GM12865 (cell line): ENCODE data around the gene LDHB.
"Not testable (repeated sequence)": the region's sequence is repeated elsewhere in the genome, so short reads cannot be mapped to it uniquely, and the experiment has no call there.

Experiments used
- DNase-seq: peaks from one replicate; pipeline ENCODE4 v3.0.0; 2010; ENCODE audit warnings: low read depth
- H3K4me3 ChIP-seq: 2 replicates; pipeline ENCODE4 v1.5.1; 2011; ENCODE audit warnings: mild to moderate bottlenecking, low read depth, low read length, control low read depth
- TF ChIP-seq, protein P1 (sequence below): IDR thresholded peaks from 2 replicates; pipeline ENCODE4 v1.5.1; 2011; ENCODE audit warnings: low read length, control low read depth, low read depth, inconsistent platforms; ENCODE audit not compliant: insufficient read depth; ENCODE audit errors: missing control alignments

Gene LDHB

DNA sequence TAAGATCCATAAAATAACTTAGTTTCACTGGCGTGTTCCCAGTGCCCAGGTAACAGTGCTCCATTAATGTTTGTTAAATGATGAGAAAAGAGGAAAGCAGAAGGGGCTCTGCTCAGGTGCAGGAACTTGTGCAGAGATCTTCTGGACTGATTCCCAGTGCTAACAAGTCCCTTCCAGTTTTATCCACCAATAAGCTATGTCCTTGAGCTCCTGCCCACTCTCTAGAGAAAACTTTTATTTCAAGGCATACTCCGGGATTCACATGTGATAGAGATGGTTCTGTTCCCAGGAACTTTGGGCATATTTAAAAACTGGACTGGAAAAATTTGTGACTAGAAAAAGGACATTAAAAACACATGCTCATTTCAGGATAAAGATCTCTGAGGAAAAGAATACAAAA lies 54.9 kb downstream of the LDHB start:
- no peak for DNase-seq
- TF ChIP-seq, protein P1, sequence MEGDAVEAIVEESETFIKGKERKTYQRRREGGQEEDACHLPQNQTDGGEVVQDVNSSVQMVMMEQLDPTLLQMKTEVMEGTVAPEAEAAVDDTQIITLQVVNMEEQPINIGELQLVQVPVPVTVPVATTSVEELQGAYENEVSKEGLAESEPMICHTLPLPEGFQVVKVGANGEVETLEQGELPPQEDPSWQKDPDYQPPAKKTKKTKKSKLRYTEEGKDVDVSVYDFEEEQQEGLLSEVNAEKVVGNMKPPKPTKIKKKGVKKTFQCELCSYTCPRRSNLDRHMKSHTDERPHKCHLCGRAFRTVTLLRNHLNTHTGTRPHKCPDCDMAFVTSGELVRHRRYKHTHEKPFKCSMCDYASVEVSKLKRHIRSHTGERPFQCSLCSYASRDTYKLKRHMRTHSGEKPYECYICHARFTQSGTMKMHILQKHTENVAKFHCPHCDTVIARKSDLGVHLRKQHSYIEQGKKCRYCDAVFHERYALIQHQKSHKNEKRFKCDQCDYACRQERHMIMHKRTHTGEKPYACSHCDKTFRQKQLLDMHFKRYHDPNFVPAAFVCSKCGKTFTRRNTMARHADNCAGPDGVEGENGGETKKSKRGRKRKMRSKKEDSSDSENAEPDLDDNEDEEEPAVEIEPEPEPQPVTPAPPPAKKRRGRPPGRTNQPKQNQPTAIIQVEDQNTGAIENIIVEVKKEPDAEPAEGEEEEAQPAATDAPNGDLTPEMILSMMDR, result no peak

DNA sequence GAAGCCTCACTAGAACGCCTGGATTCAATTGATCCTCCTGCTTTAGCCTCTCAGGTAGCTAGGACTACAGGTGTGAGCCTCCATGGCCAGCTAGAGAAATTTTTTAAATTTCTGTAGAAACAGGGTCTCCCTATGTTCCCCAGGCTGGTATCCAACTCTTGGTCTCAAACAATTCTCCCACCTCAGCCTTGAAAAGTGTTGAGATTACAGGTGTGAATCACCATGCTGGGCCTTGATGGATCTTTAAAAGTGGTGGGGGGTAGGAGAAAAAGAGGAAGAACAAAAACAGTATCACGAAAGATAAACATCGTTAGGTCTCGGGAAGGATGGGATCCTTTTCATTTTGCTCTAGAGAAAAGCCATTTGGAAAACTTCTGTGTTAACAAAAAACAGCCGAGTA lies 57.4 kb downstream of the LDHB start:
- no peak for DNase-seq
- TF ChIP-seq, protein P1, result no peak
- H3K4me3 ChIP-seq, result no peak overlapping the region

More for the DNA sequence above, 54.9 kb downstream of the LDHB start:
- no peak overlapping the region for H3K4me3 ChIP-seq

DNA sequence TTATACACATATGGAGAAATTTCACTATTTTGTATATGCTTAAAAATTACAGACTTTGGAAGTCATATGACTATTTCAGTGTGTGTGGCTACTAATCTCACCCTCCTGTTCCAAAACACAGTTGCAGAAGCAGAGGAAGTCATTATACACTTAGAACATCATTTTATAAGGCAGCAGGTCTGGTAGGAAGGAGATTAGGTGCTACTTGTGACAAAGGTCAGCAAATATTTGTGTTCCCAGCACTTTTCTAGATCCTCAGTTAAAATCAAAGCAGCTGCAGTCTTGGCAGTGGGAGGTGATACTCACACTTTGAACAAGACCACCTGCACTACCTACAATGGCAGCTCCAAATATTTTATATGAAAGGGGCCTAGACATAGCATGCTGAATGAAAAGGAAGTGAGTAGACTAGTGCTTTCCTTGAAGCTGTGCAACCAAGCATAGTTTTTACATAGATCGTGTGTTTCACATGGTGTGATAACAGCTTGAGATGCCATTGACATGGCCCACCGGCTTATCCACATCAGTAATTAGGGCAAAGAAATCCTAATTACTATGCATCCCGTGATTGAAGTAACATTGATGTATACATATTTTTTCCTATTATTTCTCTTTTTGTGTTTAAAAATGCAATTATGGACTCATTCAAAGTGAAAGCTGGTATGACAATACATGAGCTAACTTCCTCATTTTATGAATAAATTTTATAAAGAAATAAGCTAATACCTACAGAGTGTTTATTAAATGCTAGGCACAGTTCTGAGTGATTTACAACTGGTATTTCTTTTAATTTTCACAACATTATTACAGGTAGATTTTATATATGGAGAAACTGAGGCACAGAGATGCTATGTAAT lies 58.3 kb downstream of the LDHB start:
- H3K4me3 ChIP-seq, result no peak overlapping the region
- TF ChIP-seq, protein P1, result no peak
- DNase-seq, result peak; percentile 9

DNA sequence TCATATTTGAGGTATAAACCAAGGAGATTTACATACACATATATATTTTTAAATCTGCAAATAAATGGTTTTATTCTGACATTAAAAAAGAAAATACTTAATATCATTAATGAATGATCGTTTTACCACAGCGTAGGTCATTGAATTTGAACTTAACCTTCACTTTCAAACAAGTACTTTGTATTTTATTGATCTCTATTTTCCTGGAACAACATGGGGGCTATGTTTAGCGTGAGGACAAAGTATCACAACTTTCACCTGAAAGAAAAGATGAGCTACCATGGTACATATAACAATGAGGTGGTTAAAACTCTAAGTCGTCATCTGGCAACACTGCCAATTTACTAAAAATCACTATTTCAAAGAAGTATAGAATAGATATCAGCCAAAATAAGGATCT lies 59.0 kb downstream of the LDHB start:
- no peak for DNase-seq

DNA sequence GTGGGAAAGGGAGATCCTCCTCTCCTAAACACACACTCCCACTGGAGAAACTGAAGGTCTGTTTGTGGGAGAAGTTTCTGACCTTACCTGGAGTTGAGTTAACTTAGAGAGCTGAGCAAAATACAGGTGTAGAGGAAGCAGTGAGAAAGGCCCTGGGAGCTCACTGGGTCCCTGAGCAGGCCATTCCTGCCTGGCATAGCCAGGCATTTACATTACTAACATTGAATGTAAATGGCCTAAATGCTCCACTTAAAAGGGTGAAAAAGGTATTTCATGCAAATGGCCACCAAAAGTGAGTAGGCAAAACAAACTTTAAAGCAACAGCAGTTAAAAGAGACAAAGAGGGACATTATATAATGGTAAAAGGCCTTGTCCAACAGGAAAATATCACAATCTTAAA lies 62.3 kb downstream of the LDHB start:
- not testable (repeated sequence) for DNase-seq, H3K4me3 ChIP-seq

More for the DNA sequence above, 59.0 kb downstream of the LDHB start:
- TF ChIP-seq, protein P1, result no peak
- H3K4me3 ChIP-seq, result no peak overlapping the region

DNA sequence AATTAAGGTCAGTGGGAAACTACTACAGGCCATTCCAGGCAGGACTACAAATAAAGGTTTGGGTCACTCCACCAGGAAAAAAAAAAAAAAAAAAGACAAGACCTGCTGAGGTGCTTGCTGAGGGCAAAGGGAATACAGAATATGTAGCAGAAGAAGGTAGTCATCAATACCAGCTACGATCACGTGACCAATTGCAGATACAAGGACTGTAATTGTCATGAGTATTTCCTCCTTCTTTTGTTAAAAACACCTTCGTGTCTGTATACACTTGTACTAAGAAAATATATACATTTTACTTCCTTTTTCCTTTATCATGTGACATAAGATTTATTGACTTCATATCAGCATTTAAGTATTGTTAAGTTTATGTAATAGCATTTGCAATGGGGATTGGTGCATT lies 72.2 kb downstream of the LDHB start:
- TF ChIP-seq, protein P1, result no peak
- no peak for DNase-seq
- H3K4me3 ChIP-seq, result no peak overlapping the region
